ENCODE results near the gene PKD2L2.
"Not testable (repeated sequence)": the region's sequence is repeated elsewhere in the genome, so short reads cannot be mapped to it uniquely, and the experiment has no call there.

Gene PKD2L2

GRCh38 chr5:137862251-137862650 is 27.0 kb upstream of the PKD2L2 start:
- H3K4me1 ChIP-seq (ENCODE audit: control insufficient read depth, insufficient read depth, low read length): no peaks in the 10 kb centered on the region
- no peak overlapping the region for H3K27ac ChIP-seq (ENCODE audit: low read depth, low read length)
- H3K9ac ChIP-seq (ENCODE audit: low read depth, low read length): no peak overlapping the region
- H3K4me3 ChIP-seq (ENCODE audit: low read depth, low read length): no peak overlapping the region
- H3K36me3 ChIP-seq (ENCODE audit: control insufficient read depth, insufficient read depth, low read length): no peaks in the 10 kb centered on the region
- H3K27me3 ChIP-seq (ENCODE audit: control insufficient read depth, insufficient read depth, low read length): no peaks in the 10 kb centered on the region
- no peaks in the 10 kb centered on the region for H3K9me3 ChIP-seq (ENCODE audit: control insufficient read depth, insufficient read depth, low read length)

DNA sequence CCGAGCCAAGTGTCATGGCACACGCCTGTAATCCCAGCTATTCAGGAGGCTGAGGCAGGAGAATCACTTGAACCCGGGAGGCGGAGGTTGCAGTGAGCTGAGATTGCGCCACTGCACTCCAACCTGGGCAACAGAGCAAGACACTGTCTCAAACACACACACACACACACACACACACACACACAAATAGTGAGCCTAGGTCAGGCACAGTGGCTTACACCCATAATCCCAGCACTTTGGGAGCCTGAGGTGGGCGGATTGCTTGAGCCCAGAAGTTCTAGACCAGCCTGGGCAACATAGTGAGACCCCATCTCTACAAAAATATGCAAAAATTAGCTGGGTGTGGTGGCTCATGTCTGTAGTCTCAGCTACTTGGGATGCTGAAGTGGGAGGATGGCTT is 25.6 kb upstream of the PKD2L2 start:
- not testable (repeated sequence) for H3K36me3 ChIP-seq (ENCODE audit: control insufficient read depth, insufficient read depth, low read length); H3K9me3 ChIP-seq (ENCODE audit: control insufficient read depth, insufficient read depth, low read length); H3K27me3 ChIP-seq (ENCODE audit: control insufficient read depth, insufficient read depth, low read length)

GRCh38 chr5:137866541-137867388 is 22.5 kb upstream of the PKD2L2 start:
- Histone ChIP-seq H3K36me3 (ENCODE audit: control insufficient read depth, insufficient read depth, low read length) (no peaks in the 10 kb centered on the region), H3K9ac (ENCODE audit: low read depth, low read length) (no peak overlapping the region), H3K4me1 (ENCODE audit: control insufficient read depth, insufficient read depth, low read length) (no peaks in the 10 kb centered on the region), H3K27ac (ENCODE audit: low read depth, low read length) (no peak overlapping the region), H3K27me3 (ENCODE audit: control insufficient read depth, insufficient read depth, low read length) (no peaks in the 10 kb centered on the region), H3K4me3 (ENCODE audit: low read depth, low read length) (no peak overlapping the region), H3K9me3 (ENCODE audit: control insufficient read depth, insufficient read depth, low read length) (no peaks in the 10 kb centered on the region)

More for the DNA sequence above, 25.6 kb upstream of the PKD2L2 start:
- H3K4me1 ChIP-seq (ENCODE audit: control insufficient read depth, insufficient read depth, low read length); H3K4me3 ChIP-seq (ENCODE audit: low read depth, low read length); H3K9ac ChIP-seq (ENCODE audit: low read depth, low read length); H3K27ac ChIP-seq (ENCODE audit: low read depth, low read length): not testable (repeated sequence)

DNA sequence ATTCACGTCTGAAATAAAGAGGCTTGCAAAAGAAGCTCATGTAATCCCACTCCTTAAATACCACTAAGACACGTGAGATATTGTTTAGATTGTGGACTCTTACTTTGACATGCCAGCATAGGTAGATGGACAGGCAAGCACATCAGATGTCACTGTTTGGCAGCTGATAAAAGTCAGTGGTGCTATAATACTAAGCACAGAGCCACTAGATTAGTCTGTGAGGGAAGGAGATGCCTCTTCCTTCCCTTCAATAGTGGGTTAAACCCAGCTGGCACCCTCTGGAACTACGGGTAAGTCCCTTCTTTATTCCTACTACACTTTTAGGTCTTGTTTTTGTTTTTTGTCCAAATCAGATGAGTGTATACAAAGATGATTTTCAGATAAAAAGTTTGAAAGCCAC is 21.6 kb upstream of the PKD2L2 start, which contains the start of gene MYOT:
Gene MYOT, plus strand, starts transcription at position 197 of the 400 bp plus-strand sequence. CDS start 2,792 bp downstream, outside the sequence.
- Histone ChIP-seq H3K9me3 (ENCODE audit: control insufficient read depth, insufficient read depth, low read length) (no peaks in the 10 kb centered on the region), H3K9ac (ENCODE audit: low read depth, low read length) (no peak within 1 kb of the TSS), H3K36me3 (ENCODE audit: control insufficient read depth, insufficient read depth, low read length) (no peaks in the 10 kb centered on the region), H3K4me1 (ENCODE audit: control insufficient read depth, insufficient read depth, low read length) (no peaks in the 10 kb centered on the region), H3K27me3 (ENCODE audit: control insufficient read depth, insufficient read depth, low read length) (no peaks in the 10 kb centered on the region), H3K27ac (ENCODE audit: low read depth, low read length) (no peak within 1 kb of the TSS), H3K4me3 (ENCODE audit: low read depth, low read length) (no peak within 1 kb of the TSS)

DNA sequence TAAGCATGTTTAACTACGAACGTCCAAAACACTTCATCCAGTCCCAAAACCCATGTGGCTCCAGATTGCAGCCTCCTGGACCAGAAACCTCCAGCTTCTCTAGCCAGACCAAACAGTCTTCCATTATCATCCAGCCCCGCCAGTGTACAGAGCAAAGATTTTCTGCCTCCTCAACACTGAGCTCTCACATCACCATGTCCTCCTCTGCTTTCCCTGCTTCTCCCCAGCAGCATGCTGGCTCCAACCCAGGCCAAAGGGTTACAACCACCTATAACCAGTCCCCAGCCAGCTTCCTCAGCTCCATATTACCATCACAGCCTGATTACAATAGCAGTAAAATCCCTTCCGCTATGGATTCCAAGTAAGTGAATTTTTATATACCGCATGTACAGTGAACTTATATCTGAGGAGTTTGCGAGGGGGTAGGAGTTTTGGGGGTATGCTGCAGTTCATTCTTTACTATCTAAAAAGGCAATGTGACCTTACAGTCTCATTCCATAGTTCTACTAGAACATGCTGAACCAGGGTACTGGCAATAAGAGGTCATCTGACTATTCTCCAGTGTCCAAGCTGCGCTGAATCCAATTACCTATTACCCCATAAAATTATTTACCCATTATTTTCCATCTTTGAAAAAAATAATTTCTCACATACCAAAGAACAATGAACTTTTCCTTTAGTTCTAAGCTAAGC is 18.5 kb upstream of the PKD2L2 start:
- no peak overlapping the region for H3K4me3 ChIP-seq (ENCODE audit: low read depth, low read length)
- no peaks in the 10 kb centered on the region for H3K4me1 ChIP-seq (ENCODE audit: control insufficient read depth, insufficient read depth, low read length)
- no peaks in the 10 kb centered on the region for H3K27me3 ChIP-seq (ENCODE audit: control insufficient read depth, insufficient read depth, low read length)
- no peak overlapping the region for H3K9ac ChIP-seq (ENCODE audit: low read depth, low read length)
- H3K9me3 ChIP-seq (ENCODE audit: control insufficient read depth, insufficient read depth, low read length): no peaks in the 10 kb centered on the region
- H3K27ac ChIP-seq (ENCODE audit: low read depth, low read length): no peak overlapping the region
- H3K36me3 ChIP-seq (ENCODE audit: control insufficient read depth, insufficient read depth, low read length): no peaks in the 10 kb centered on the region

DNA sequence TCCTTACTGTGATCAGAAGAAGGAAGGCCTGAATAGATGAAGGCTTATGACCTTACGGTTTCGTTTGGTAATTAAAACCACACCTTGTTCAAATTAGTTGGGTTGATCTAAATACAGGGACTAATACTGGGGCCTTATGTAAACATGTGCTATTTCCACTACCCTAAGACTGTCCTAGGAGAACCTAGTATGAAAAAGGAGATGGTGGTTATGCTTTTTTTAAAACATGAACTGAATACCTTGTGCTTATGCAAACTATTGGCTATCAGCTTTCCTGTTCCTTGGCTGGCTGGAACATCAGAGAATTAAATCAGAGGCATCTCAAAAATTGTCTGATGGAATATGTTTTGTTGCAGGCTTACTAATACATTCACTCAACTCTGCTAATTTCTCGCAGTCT is 17.7 kb upstream of the PKD2L2 start:
- Histone ChIP-seq H3K27ac (ENCODE audit: low read depth, low read length) (no peak overlapping the region), H3K4me3 (ENCODE audit: low read depth, low read length) (no peak overlapping the region), H3K4me1 (ENCODE audit: control insufficient read depth, insufficient read depth, low read length) (no peaks in the 10 kb centered on the region), H3K27me3 (ENCODE audit: control insufficient read depth, insufficient read depth, low read length) (no peaks in the 10 kb centered on the region), H3K36me3 (ENCODE audit: control insufficient read depth, insufficient read depth, low read length) (no peaks in the 10 kb centered on the region), H3K9me3 (ENCODE audit: control insufficient read depth, insufficient read depth, low read length) (no peaks in the 10 kb centered on the region), H3K9ac (ENCODE audit: low read depth, low read length) (no peak overlapping the region)

GRCh38 chr5:137872466-137872865 is 16.8 kb upstream of the PKD2L2 start:
- H3K27ac ChIP-seq (ENCODE audit: low read depth, low read length): no peak overlapping the region
- H3K9me3 ChIP-seq (ENCODE audit: control insufficient read depth, insufficient read depth, low read length): no peaks in the 10 kb centered on the region
- H3K4me3 ChIP-seq (ENCODE audit: low read depth, low read length): no peak overlapping the region
- no peak overlapping the region for H3K9ac ChIP-seq (ENCODE audit: low read depth, low read length)
- no peaks in the 10 kb centered on the region for H3K27me3 ChIP-seq (ENCODE audit: control insufficient read depth, insufficient read depth, low read length)
- no peaks in the 10 kb centered on the region for H3K36me3 ChIP-seq (ENCODE audit: control insufficient read depth, insufficient read depth, low read length)
- H3K4me1 ChIP-seq (ENCODE audit: control insufficient read depth, insufficient read depth, low read length): no peaks in the 10 kb centered on the region

- no peak overlapping the region for H3K4me3 ChIP-seq (ENCODE audit: low read depth, low read length)
- no peak overlapping the region for H3K27ac ChIP-seq (ENCODE audit: low read depth, low read length)
- H3K36me3 ChIP-seq (ENCODE audit: control insufficient read depth, insufficient read depth, low read length): no peaks in the 10 kb centered on the region
- no peaks in the 10 kb centered on the region for H3K4me1 ChIP-seq (ENCODE audit: control insufficient read depth, insufficient read depth, low read length)
- no peak overlapping the region for H3K9ac ChIP-seq (ENCODE audit: low read depth, low read length)
- H3K9me3 ChIP-seq (ENCODE audit: control insufficient read depth, insufficient read depth, low read length): no peaks in the 10 kb centered on the region
- H3K27me3 ChIP-seq (ENCODE audit: control insufficient read depth, insufficient read depth, low read length): no peaks in the 10 kb centered on the region
Measured at GRCh38 chr5:137876101-137876500, 13.2 kb upstream of the PKD2L2 start.

DNA sequence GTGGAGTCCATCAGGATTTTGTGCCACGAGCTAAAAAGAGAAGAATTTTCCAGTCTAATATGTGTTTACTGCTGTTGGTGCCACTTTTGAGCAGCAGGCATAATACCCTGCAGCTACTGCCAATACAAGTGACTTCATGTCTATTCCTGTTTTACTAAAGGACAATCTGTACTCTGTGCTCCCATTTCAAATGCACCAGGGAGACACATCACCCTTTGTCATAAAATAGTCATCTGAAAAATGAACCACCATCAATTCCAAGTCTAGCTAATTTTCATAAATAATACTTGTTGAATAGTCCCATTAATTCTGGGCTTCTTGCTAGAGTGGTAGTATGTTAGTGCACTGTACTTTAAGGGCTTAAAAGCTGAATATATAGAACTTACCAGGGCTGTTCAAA is 8.9 kb upstream of the PKD2L2 start:
- Histone ChIP-seq H3K27ac (ENCODE audit: low read depth, low read length) (no peak overlapping the region), H3K9ac (ENCODE audit: low read depth, low read length) (no peak overlapping the region), H3K27me3 (ENCODE audit: control insufficient read depth, insufficient read depth, low read length) (no peaks in the 10 kb centered on the region), H3K36me3 (ENCODE audit: control insufficient read depth, insufficient read depth, low read length) (no peaks in the 10 kb centered on the region), H3K9me3 (ENCODE audit: control insufficient read depth, insufficient read depth, low read length) (no peaks in the 10 kb centered on the region), H3K4me1 (ENCODE audit: control insufficient read depth, insufficient read depth, low read length) (no peaks in the 10 kb centered on the region), H3K4me3 (ENCODE audit: low read depth, low read length) (no peak overlapping the region)

DNA sequence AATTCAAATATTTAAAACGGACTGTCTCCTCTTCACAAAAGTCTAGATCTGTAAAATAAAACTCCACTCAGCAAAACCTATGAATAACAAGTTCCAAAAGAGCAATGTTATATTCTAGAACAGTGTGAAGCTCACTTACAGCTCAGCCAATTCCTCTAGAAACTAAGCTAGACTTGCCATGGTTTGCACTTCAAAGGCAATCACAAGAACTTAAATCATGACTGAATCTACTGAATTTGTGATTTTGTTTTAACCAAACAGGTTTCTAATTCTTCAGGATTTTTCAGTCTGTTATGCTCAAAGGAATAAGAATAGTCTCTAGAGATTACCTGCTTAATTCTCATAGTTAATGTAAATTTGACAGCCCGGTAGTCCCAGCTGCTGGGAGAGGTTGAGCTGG is 1.4 kb upstream of the PKD2L2 start:
- H3K9ac ChIP-seq (ENCODE audit: low read depth, low read length): no peak overlapping the region
- H3K27ac ChIP-seq (ENCODE audit: low read depth, low read length): no peak overlapping the region
- H3K4me3 ChIP-seq (ENCODE audit: low read depth, low read length): no peak overlapping the region
- no peaks in the 10 kb centered on the region for H3K36me3 ChIP-seq (ENCODE audit: control insufficient read depth, insufficient read depth, low read length)
- no peaks in the 10 kb centered on the region for H3K27me3 ChIP-seq (ENCODE audit: control insufficient read depth, insufficient read depth, low read length)
- H3K9me3 ChIP-seq (ENCODE audit: control insufficient read depth, insufficient read depth, low read length): no peaks in the 10 kb centered on the region
- peaks cover 17% of the 10 kb centered on the region for H3K4me1 ChIP-seq (ENCODE audit: control insufficient read depth, insufficient read depth, low read length)

DNA sequence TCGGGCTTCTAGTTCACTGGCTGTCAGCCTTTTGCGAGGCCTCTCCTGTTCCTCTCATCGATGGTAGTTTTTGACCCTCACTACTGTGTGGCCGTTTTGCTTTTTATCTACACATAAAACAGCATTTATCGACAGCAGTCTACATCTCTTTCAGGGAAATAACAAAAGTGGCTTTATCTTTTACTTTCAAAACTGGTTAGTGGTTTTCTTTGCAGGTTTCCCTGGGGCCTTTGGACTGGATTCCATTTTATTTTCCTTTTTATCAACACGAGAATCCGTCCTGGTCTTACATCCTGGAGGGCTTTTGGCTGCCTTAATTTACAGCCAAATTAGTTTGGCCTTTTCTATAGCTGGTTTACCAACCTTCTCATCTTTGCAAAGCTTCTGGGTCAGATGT is 793 bp upstream of the PKD2L2 start:
- Histone ChIP-seq H3K27me3 (ENCODE audit: control insufficient read depth, insufficient read depth, low read length) (no peaks in the 10 kb centered on the region), H3K4me3 (ENCODE audit: low read depth, low read length) (peak overlapping the region; percentile 56; the same call in 1 of the 2 replicates), H3K36me3 (ENCODE audit: control insufficient read depth, insufficient read depth, low read length) (no peaks in the 10 kb centered on the region), H3K9me3 (ENCODE audit: control insufficient read depth, insufficient read depth, low read length) (no peaks in the 10 kb centered on the region), H3K4me1 (ENCODE audit: control insufficient read depth, insufficient read depth, low read length) (peaks cover 17% of the 10 kb centered on the region), H3K27ac (ENCODE audit: low read depth, low read length) (no peak overlapping the region), H3K9ac (ENCODE audit: low read depth, low read length) (0 out of 2 replicates have a peak overlapping the region, but pooled peaks have one; percentile 60)
